Neural cell (in vitro differentiated cells): Measurements from ENCODE around the gene FAS. TPM values are rescaled to one million over a fixed set of nuclear protein-coding genes. Genes with fewer than 3 reads are reported as not detected.

Source experiments
- H2AFZ ChIP-seq: fragments of 200-600, 300-800 bp; sonication (generic), shearing (Covaris generic); 2 replicates; pipeline ENCODE4 v1.6.0; 2014; ENCODE audit warnings: low read depth, mild to moderate bottlenecking, antibody characterized with exemption, low read length, moderate library complexity
- H3F3A ChIP-seq: fragments of 200-600 bp; shearing (Covaris generic); 2 replicates; pipeline ENCODE4 v1.6.1; 2016; ENCODE audit warnings: mild to moderate bottlenecking, moderate library complexity, mixed read lengths, antibody characterized with exemption, low read length; ENCODE audit not compliant: insufficient read depth, poor library complexity, severe bottlenecking
- H3K27ac ChIP-seq: fragments of 200-600, 300-800 bp; sonication (generic), shearing (Covaris generic); 2 replicates; pipeline ENCODE4 v1.5.1; 2014; ENCODE audit warnings: mild to moderate bottlenecking, low read length, moderate library complexity
- H3K27me3 ChIP-seq: fragments of 300-800, 200-600 bp; sonication (generic), shearing (Covaris generic); 2 replicates; pipeline ENCODE4 v1.6.0; 2014; ENCODE audit warnings: mild to moderate bottlenecking, low read depth, low read length, moderate library complexity; ENCODE audit not compliant: insufficient read depth
- H3K36me3 ChIP-seq: fragments of 300-800, 200-600 bp; sonication (generic), shearing (Covaris generic); 2 replicates; pipeline ENCODE4 v1.5.1; 2014; ENCODE audit warnings: mild to moderate bottlenecking, antibody characterized with exemption, low read length, moderate library complexity; ENCODE audit not compliant: insufficient read depth
- H3K4me2 ChIP-seq: fragments of 300-800, 200-600 bp; sonication (generic), shearing (Covaris generic); 2 replicates; pipeline ENCODE4 v1.6.0; 2014; ENCODE audit warnings: mild to moderate bottlenecking, low read length
- H3K4me3 ChIP-seq: fragments of 300-800, 200-600 bp; sonication (generic), shearing (Covaris generic); 2 replicates; pipeline ENCODE4 v1.5.1; 2014; ENCODE audit warnings: mild to moderate bottlenecking, low read length, moderate library complexity
- H3K79me2 ChIP-seq: fragments of 200-600 bp; shearing (Covaris generic); replicated peaks from 2 replicates; pipeline ENCODE4 v1.6.0; 2014; ENCODE audit warnings: mild to moderate bottlenecking, low read length, moderate library complexity; ENCODE audit not compliant: insufficient read depth
- H3K9ac ChIP-seq: fragments of 300-800, 200-600 bp; sonication (generic), shearing (Covaris generic); 2 replicates; pipeline ENCODE4 v1.6.1; 2016; ENCODE audit warnings: mild to moderate bottlenecking, low read length, mixed read lengths
- H3K9me2 ChIP-seq: fragments of 200-600 bp; shearing (Covaris generic); 2 replicates; pipeline ENCODE4 v1.6.1; 2016; ENCODE audit warnings: mild to moderate bottlenecking, low read length, mixed read lengths; ENCODE audit not compliant: insufficient read depth
- H3K9me3 ChIP-seq: fragments of 200-600, 300-800 bp; sonication (generic), shearing (Covaris generic); 2 replicates; pipeline ENCODE4 v1.6.1; 2016; ENCODE audit warnings: mild to moderate bottlenecking, mixed run types, low read length, moderate library complexity, mixed read lengths
- H4K20me1 ChIP-seq: fragments of 200-600 bp; shearing (Covaris generic); 2 replicates; pipeline ENCODE4 v1.6.1; 2016; ENCODE audit warnings: mild to moderate bottlenecking, mixed run types; ENCODE audit not compliant: insufficient read depth
- EP300 ChIP-seq: fragments of 450-650 bp; conservative IDR thresholded peaks from 2 replicates; pipeline ENCODE4 v1.6.1; 2014; ENCODE audit warnings: antibody characterized with exemption, mild to moderate bottlenecking, moderate library complexity; ENCODE audit not compliant: poor library complexity, severe bottlenecking
- EZH2 ChIP-seq: fragments of 200-600, 300-800 bp; shearing (Covaris generic), sonication (generic); IDR thresholded peaks from 2 replicates; pipeline ENCODE4 v1.6.1; 2014; ENCODE audit warnings: antibody characterized with exemption, low read length, borderline replicate concordance, mild to moderate bottlenecking; ENCODE audit not compliant: insufficient read depth, poor library complexity, severe bottlenecking
- MXI1 ChIP-seq: fragments of 450-650 bp; conservative IDR thresholded peaks from 2 replicates; pipeline ENCODE4 v1.6.1; 2014; ENCODE audit warnings: antibody characterized with exemption, mild to moderate bottlenecking; ENCODE audit not compliant: poor library complexity, severe bottlenecking
- POLR2AphosphoS5 ChIP-seq: IDR thresholded peaks from 2 replicates; pipeline ENCODE4 v1.6.1; 2012
- RAD21 ChIP-seq: fragments of 450-650 bp; conservative IDR thresholded peaks from 2 replicates; pipeline ENCODE4 v1.6.1; 2014; ENCODE audit warnings: antibody characterized with exemption, mild to moderate bottlenecking, moderate library complexity
- REST ChIP-seq: IDR thresholded peaks from 2 replicates; pipeline ENCODE4 v1.6.1; 2012; ENCODE audit warnings: borderline replicate concordance
- SMC3 ChIP-seq: fragments of 450-650 bp; conservative IDR thresholded peaks from 2 replicates; pipeline ENCODE4 v1.6.1; 2014; ENCODE audit warnings: antibody characterized with exemption, mild to moderate bottlenecking, moderate library complexity; ENCODE audit not compliant: poor library complexity
- TAF1 ChIP-seq: IDR thresholded peaks from 2 replicates; pipeline ENCODE4 v1.6.1; 2012; ENCODE audit warnings: low read depth
- polyA plus RNA-seq: library from polyadenylated mRNA; depleted of rRNA; stranded (reverse); fragments of >200 nt; gene quantifications from 2 replicates; pipeline ENCODE4 v1.2.3, GENCODE V29; 2014
- TF ChIP-seq, protein P1 (sequence below): fragments of 450-650 bp; IDR thresholded peaks from 2 replicates; pipeline ENCODE4 v1.5.1; 2014; ENCODE audit warnings: antibody characterized with exemption, mild to moderate bottlenecking, moderate library complexity; ENCODE audit not compliant: poor library complexity, severe bottlenecking

Gene FAS
- polyA plus RNA-seq, 1 donor from 2014 or later = 2.5 TPM

GRCh38 chr10:89001024-89001728, 10.6 kb downstream of the FAS start:
- no peaks in the 10 kb centered on the region for H3F3A ChIP-seq
- no peak for TF ChIP-seq TAF1
- TF ChIP-seq POLR2AphosphoS5 = no peak
- TF ChIP-seq EZH2 = no peak
- TF ChIP-seq, protein P1, sequence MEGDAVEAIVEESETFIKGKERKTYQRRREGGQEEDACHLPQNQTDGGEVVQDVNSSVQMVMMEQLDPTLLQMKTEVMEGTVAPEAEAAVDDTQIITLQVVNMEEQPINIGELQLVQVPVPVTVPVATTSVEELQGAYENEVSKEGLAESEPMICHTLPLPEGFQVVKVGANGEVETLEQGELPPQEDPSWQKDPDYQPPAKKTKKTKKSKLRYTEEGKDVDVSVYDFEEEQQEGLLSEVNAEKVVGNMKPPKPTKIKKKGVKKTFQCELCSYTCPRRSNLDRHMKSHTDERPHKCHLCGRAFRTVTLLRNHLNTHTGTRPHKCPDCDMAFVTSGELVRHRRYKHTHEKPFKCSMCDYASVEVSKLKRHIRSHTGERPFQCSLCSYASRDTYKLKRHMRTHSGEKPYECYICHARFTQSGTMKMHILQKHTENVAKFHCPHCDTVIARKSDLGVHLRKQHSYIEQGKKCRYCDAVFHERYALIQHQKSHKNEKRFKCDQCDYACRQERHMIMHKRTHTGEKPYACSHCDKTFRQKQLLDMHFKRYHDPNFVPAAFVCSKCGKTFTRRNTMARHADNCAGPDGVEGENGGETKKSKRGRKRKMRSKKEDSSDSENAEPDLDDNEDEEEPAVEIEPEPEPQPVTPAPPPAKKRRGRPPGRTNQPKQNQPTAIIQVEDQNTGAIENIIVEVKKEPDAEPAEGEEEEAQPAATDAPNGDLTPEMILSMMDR = no peak
- TF ChIP-seq EP300 = no peak
- H3K9me3 ChIP-seq = no peaks in the 10 kb centered on the region
- no peaks in the 10 kb centered on the region for H3K79me2 ChIP-seq
- H3K4me2 ChIP-seq = no peak overlapping the region
- H3K4me3 ChIP-seq = no peak overlapping the region
- H3K27me3 ChIP-seq = no peaks in the 10 kb centered on the region
- no peak overlapping the region for H2AFZ ChIP-seq
- no peak overlapping the region for H3K9ac ChIP-seq
- no peaks in the 10 kb centered on the region for H3K9me2 ChIP-seq
- H4K20me1 ChIP-seq = no peaks in the 10 kb centered on the region
- H3K36me3 ChIP-seq = no peaks in the 10 kb centered on the region
- H3K27ac ChIP-seq = no peak overlapping the region

GRCh38 chr10:89001729-89002072, 11.1 kb downstream of the FAS start:
- Histone ChIP-seq H3K4me3 (no peak overlapping the region), H3K36me3 (no peaks in the 10 kb centered on the region), H3K9me2 (no peaks in the 10 kb centered on the region), H3F3A (no peaks in the 10 kb centered on the region), H3K79me2 (no peaks in the 10 kb centered on the region), H3K4me2 (no peak overlapping the region), H3K9me3 (no peaks in the 10 kb centered on the region), H2AFZ (no peak overlapping the region), H3K9ac (no peak overlapping the region), H3K27ac (no peak overlapping the region), H4K20me1 (no peaks in the 10 kb centered on the region), H3K27me3 (no peaks in the 10 kb centered on the region)
- no peak for TF ChIP-seq SMC3
- no peak for TF ChIP-seq TAF1
- no peak for TF ChIP-seq RAD21
- TF ChIP-seq REST = no peak
- TF ChIP-seq EZH2 = no peak
- TF ChIP-seq MXI1 = no peak
- TF ChIP-seq EP300 = no peak
- TF ChIP-seq, protein P1 = no peak
- TF ChIP-seq POLR2AphosphoS5 = no peak
